Central memory CD8-positive, alpha-beta T cell (primary cell): Measurements from ENCODE around the gene PRKAG2.
A peak's percentile ranks its signal among the peaks of the same experiment; 100 is the strongest.

ENCODE experiments used
- ATAC-seq: fragments of 150-1000 bp; cut with Tn5 transposase; replicated peaks from 2 replicates; pipeline ENCODE4 v1.10.0; 2022; ENCODE audit warnings: mild to moderate bottlenecking, moderate FRiP score, moderate number of reproducible peaks; ENCODE audit not compliant: poor library complexity, severe bottlenecking; ENCODE audit errors: extremely low read depth
- DNase-seq, 2 donors: peaks; one replicate each; pipeline ENCODE4 v3.0.0; 2021; ENCODE audit warnings: low spot score in 2 of 2
- H3K27ac Mint-ChIP-seq: one replicate; pipeline ENCODE4 v1.8.0; 2022; ENCODE audit warnings: low read depth, mild to moderate bottlenecking, moderate library complexity, mixed read lengths
- H3K27me3 Mint-ChIP-seq: one replicate; pipeline ENCODE4 v1.8.0; 2022; ENCODE audit warnings: mixed read lengths
- H3K36me3 Mint-ChIP-seq: one replicate; pipeline ENCODE4 v1.8.0; 2022; ENCODE audit warnings: mild to moderate bottlenecking, moderate library complexity, mixed read lengths; ENCODE audit not compliant: insufficient read depth
- H3K4me1 Mint-ChIP-seq: one replicate; pipeline ENCODE4 v1.8.0; 2022; ENCODE audit warnings: mixed read lengths
- H3K4me3 Mint-ChIP-seq: one replicate; pipeline ENCODE4 v1.8.0; 2022; ENCODE audit warnings: mild to moderate bottlenecking, moderate library complexity, mixed read lengths
- H3K9me3 Mint-ChIP-seq: one replicate; pipeline ENCODE4 v1.8.0; 2022; ENCODE audit warnings: mixed read lengths

The PRKAG2 gene

DNA sequence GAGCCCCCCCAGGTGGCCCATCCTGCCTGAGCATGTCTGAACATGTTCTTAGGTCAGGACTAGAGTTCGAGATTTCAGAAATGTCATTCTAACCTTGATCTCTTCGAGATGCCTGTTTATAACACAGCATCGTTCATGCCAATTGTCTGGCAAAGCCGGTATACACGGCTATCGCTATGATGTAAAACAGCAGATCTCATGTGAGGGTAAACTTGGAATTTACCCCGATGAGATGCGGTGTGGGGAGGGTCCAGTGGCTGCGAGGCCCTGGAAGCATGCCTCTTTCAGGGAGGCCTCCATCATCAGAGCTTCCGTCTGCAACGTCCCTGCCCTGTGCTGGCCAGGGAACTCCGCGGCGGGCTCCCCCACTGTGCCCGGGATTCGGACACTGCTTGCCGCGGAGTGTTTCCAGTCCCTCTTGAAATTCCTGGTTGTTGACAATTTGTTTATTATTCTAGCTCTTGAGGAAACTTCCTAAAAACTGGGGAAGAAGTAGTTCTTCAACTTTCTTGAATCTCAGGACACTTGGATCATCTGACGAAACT, 188.6 kb downstream of the PRKAG2 start:
- DNase-seq, result no peak
- no peak for ATAC-seq
- Mint-ChIP-seq H3K36me3 (peaks cover 3% of the 10 kb centered on the region), H3K4me3 (no peak overlapping the region), H3K27me3 (no peaks in the 10 kb centered on the region), H3K9me3 (no peaks in the 10 kb centered on the region), H3K27ac (no peak overlapping the region), H3K4me1 (peaks cover 3% of the 10 kb centered on the region)

GRCh38 chr7:151687523-151688235, 189.2 kb downstream of the PRKAG2 start:
- no peak for DNase-seq

DNA sequence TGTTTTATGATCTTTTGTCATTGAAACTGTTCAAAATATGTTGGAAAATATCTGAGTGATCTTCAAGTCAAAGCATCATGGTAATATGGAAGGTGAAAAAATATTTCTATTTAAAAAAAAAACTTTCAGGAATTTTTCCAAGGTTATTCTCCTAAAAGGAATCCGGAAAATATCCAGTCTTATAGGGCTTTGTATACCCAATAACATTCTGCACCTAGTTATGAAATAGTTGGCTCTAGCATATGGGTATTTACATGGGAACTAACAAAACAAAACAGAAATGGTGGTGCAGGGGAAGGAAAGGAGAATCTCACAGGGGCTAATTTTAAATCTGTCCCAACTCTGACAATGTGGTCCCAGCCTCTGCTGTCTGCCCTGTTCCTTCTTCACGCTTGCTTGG, 190.1 kb downstream of the PRKAG2 start:
- Mint-ChIP-seq H3K27me3 (no peaks in the 10 kb centered on the region), H3K4me3 (no peak overlapping the region), H3K4me1 (peaks cover 9% of the 10 kb centered on the region), H3K9me3 (no peaks in the 10 kb centered on the region), H3K27ac (no peak overlapping the region), H3K36me3 (peaks cover 3% of the 10 kb centered on the region)
- no peak for DNase-seq
- no peak for ATAC-seq

More at GRCh38 chr7:151687523-151688235, 189.2 kb downstream of the PRKAG2 start:
- peaks cover 3% of the 10 kb centered on the region for H3K36me3 Mint-ChIP-seq
- H3K4me3 Mint-ChIP-seq, result no peak overlapping the region
- no peaks in the 10 kb centered on the region for H3K9me3 Mint-ChIP-seq
- no peak for ATAC-seq
- H3K27ac Mint-ChIP-seq, result no peak overlapping the region
- H3K4me1 Mint-ChIP-seq, result peaks cover 9% of the 10 kb centered on the region
- H3K27me3 Mint-ChIP-seq, result no peaks in the 10 kb centered on the region

- Mint-ChIP-seq H3K27me3 (no peaks in the 10 kb centered on the region), H3K27ac (no peak overlapping the region), H3K36me3 (peaks cover 4% of the 10 kb centered on the region), H3K9me3 (no peaks in the 10 kb centered on the region), H3K4me1 (peaks cover 9% of the 10 kb centered on the region), H3K4me3 (no peak overlapping the region)
- no peak for DNase-seq
- no peak for ATAC-seq
Measured at GRCh38 chr7:151686016-151686766, 190.7 kb downstream of the PRKAG2 start.

GRCh38 chr7:151684408-151685175, 192.3 kb downstream of the PRKAG2 start:
- no peak overlapping the region for H3K4me3 Mint-ChIP-seq
- H3K27ac Mint-ChIP-seq, result no peak overlapping the region
- peaks cover 7% of the 10 kb centered on the region for H3K36me3 Mint-ChIP-seq
- H3K27me3 Mint-ChIP-seq, result no peaks in the 10 kb centered on the region
- ATAC-seq (no peak), DNase-seq (no peak)
- H3K4me1 Mint-ChIP-seq, result peaks cover 23% of the 10 kb centered on the region
- no peaks in the 10 kb centered on the region for H3K9me3 Mint-ChIP-seq

- peaks cover 7% of the 10 kb centered on the region for H3K36me3 Mint-ChIP-seq
- H3K9me3 Mint-ChIP-seq, result no peaks in the 10 kb centered on the region
- ATAC-seq, result no peak
- no peak for DNase-seq
- H3K27ac Mint-ChIP-seq, result no peak overlapping the region
- H3K4me1 Mint-ChIP-seq, result peaks cover 30% of the 10 kb centered on the region
- no peaks in the 10 kb centered on the region for H3K27me3 Mint-ChIP-seq
- no peak overlapping the region for H3K4me3 Mint-ChIP-seq
Measured at GRCh38 chr7:151683615-151684407, 193.1 kb downstream of the PRKAG2 start.

DNA sequence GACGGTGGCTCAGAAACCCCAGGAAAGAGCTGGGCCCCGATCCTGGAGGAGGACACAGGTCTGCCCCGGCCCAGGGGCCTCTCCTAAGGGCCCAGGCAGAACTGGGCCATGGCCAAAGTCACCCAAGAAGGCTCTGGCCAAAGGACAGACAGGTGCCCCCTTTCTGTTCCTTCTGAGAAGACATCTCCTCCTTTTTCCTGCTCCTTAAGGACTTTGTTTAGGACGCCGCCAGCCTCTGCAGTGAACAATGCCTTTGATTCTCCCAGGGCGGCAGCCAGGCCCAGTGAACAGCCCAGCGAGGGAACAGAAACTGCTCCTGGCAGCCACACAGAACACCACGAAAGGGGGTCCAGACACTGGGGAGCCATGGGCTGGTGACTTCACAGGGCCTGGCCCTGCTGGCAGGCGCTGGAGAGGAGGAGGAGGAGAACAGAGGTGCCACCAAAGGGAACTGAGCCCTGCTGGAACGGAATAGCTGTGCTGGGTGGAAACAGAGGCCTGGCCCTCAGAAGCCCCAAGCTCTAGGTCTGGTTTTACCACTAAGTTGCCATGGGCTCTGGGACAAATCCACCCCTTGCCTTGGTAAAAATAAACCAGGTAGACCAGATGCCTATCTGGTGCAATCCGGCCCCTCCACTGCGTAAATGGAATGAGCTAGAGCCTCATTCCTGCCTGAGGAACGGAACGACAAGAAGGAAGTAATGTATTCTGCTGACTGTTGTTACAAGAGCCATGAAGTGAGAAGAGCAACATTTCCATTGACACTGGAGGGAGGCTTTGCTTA, 193.9 kb downstream of the PRKAG2 start:
- Mint-ChIP-seq H3K4me1 (peaks cover 32% of the 10 kb centered on the region), H3K9me3 (no peaks in the 10 kb centered on the region), H3K27me3 (no peaks in the 10 kb centered on the region), H3K27ac (no peak overlapping the region), H3K36me3 (peaks cover 6% of the 10 kb centered on the region), H3K4me3 (no peak overlapping the region)
- no peak for ATAC-seq
- no peak for DNase-seq

DNA sequence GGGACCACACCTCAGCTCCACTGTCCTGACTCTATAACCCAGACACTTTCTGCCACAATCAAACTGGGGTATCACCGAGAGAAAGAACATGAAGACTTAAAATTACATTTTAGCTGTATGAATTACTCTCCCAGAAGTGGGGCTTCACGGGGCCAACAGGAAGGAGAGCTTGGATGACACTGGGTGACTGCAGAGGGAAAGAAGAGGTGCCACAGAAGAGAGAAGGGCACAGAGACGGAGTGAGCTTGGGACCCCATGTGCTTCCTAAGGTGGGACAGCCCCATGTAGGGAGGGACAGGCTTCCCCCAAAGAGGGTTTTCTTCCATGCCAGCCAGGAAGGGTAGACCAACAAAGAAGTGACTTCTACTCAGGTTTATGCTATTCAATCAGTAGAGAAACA, 195.2 kb downstream of the PRKAG2 start:
- Mint-ChIP-seq H3K36me3 (peaks cover 6% of the 10 kb centered on the region), H3K9me3 (no peaks in the 10 kb centered on the region), H3K27ac (peak overlapping the region; percentile 22), H3K4me1 (peaks cover 32% of the 10 kb centered on the region), H3K27me3 (no peaks in the 10 kb centered on the region), H3K4me3 (no peak overlapping the region)
- no peak for ATAC-seq
- DNase-seq, result no peak

DNA sequence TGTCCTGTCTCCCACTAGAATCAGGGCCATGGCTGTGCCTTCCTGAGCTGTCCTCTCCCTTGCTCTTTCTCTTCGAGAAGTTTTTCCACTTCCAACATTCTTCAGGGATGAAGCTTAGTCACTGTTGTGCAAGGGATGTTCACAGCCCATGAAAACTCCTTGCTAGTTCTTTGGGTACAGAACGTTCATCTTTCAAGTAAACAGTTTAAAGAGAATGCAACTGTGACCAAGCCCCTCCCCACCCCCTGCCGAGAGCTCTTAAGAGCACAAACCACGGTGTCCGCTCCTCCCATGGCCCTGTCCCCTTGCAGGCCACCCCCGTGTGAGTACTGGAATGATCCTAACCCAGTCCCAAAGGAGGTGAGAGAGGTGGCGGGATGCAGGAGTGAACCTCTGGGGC, 196.1 kb downstream of the PRKAG2 start:
- no peak overlapping the region for H3K4me3 Mint-ChIP-seq
- DNase-seq, result no peak
- H3K27me3 Mint-ChIP-seq, result no peaks in the 10 kb centered on the region
- peaks cover 6% of the 10 kb centered on the region for H3K36me3 Mint-ChIP-seq
- peaks cover 32% of the 10 kb centered on the region for H3K4me1 Mint-ChIP-seq
- H3K27ac Mint-ChIP-seq, result no peak overlapping the region
- no peak for ATAC-seq
- H3K9me3 Mint-ChIP-seq, result no peaks in the 10 kb centered on the region

GRCh38 chr7:151679881-151680612, 196.9 kb downstream of the PRKAG2 start:
- Mint-ChIP-seq H3K4me3 (no peak overlapping the region), H3K4me1 (peaks cover 32% of the 10 kb centered on the region), H3K36me3 (peaks cover 6% of the 10 kb centered on the region), H3K27me3 (no peaks in the 10 kb centered on the region), H3K9me3 (no peaks in the 10 kb centered on the region), H3K27ac (no peak overlapping the region)
- DNase-seq, result no peak
- ATAC-seq, result no peak

GRCh38 chr7:151679071-151679708, 197.7 kb downstream of the PRKAG2 start:
- no peak for ATAC-seq
- peaks cover 6% of the 10 kb centered on the region for H3K36me3 Mint-ChIP-seq
- no peaks in the 10 kb centered on the region for H3K27me3 Mint-ChIP-seq
- H3K9me3 Mint-ChIP-seq, result no peaks in the 10 kb centered on the region
- peak overlapping the region; percentile 68 for H3K27ac Mint-ChIP-seq
- H3K4me3 Mint-ChIP-seq, result no peak overlapping the region
- H3K4me1 Mint-ChIP-seq, result peaks cover 32% of the 10 kb centered on the region
- no peak for DNase-seq
